Uterus (tissue), 4 donors: ENCODE data around the gene IL17RD. TPM values are rescaled to one million over a fixed set of nuclear protein-coding genes. Genes with fewer than 3 reads are reported as not detected.

Source experiments
- DNase-seq, 2 donors: peaks; one replicate each; pipeline ENCODE4 v3.0.0-alpha.2; 2019 to 2020
- H3K27ac ChIP-seq, 2 donors: fragments of 200-600 bp; sonication (generic); 1 replicate in 1 of 2; 2 replicates in 1 of 2; pipeline ENCODE4 v1.5.1; 2016 to 2018
- H3K27me3 ChIP-seq, 2 donors: fragments of 200-600 bp; sonication (generic); one replicate each; pipeline ENCODE4 v1.5.1; 2018 to 2019; ENCODE audit warnings: control low read depth in 1 of 2
- H3K36me3 ChIP-seq, 2 donors: fragments of 200-600 bp; sonication (generic); one replicate each; pipeline ENCODE4 v1.5.1; 2019; ENCODE audit warnings: control low read depth in 1 of 2
- H3K4me1 ChIP-seq, 2 donors: fragments of 200-600 bp; sonication (generic); one replicate each; pipeline ENCODE4 v1.5.1; 2018 to 2019; ENCODE audit warnings: control low read depth in 1 of 2
- H3K4me3 ChIP-seq, 2 donors: fragments of 200-600 bp; sonication (generic); 1 replicate in 1 of 2; 2 replicates in 1 of 2; pipeline ENCODE4 v1.5.1; 2018 to 2019; ENCODE audit warnings: mild to moderate bottlenecking in 1 of 2
- H3K9me3 ChIP-seq, 2 donors: fragments of 200-600 bp; sonication (generic); one replicate each; pipeline ENCODE4 v1.5.1; 2019; ENCODE audit warnings: control low read depth in 1 of 2
- CTCF ChIP-seq, 4 experiments: fragments of 200-600 bp in 2 of 4; fragments of 450-650 bp in 2 of 4; sonication (generic) in 2 of 4; IDR thresholded peaks; one replicate each; pipeline ENCODE4 v1.5.1; 2016 to 2019; ENCODE audit warnings: antibody characterized with exemption in 4 of 4, mild to moderate bottlenecking in 2 of 4, moderate library complexity in 1 of 4
- POLR2A ChIP-seq, 2 donors: fragments of 450-650 bp; IDR thresholded peaks; one replicate each; pipeline ENCODE4 v1.6.1; 2016; ENCODE audit warnings: antibody characterized with exemption in 2 of 2, mild to moderate bottlenecking in 1 of 2, moderate library complexity in 1 of 2
- intact Hi-C: fragments of 100-400 bp; cut with DNase I; formaldehyde crosslinking; loops from one replicate; pipeline ENCODE4 v1.15.1; 2023; ENCODE audit warnings: low total_unique reads
- total RNA-seq, 4 donors: library from RNA; depleted of rRNA in 3 of 4; stranded (reverse); fragments of >200 nt in 3 of 4; gene quantifications; one replicate each; pipeline versions ENCODE4 v1.1.0 to v1.2.4, GENCODE V29; 2014 to 2023
- donor health status: DM: yes; HTN: yes; CAD: no.

The IL17RD gene
- total RNA-seq, 4 donors from 2014 or later: 19.0 to 95.9 (median 52.5) TPM

DNA sequence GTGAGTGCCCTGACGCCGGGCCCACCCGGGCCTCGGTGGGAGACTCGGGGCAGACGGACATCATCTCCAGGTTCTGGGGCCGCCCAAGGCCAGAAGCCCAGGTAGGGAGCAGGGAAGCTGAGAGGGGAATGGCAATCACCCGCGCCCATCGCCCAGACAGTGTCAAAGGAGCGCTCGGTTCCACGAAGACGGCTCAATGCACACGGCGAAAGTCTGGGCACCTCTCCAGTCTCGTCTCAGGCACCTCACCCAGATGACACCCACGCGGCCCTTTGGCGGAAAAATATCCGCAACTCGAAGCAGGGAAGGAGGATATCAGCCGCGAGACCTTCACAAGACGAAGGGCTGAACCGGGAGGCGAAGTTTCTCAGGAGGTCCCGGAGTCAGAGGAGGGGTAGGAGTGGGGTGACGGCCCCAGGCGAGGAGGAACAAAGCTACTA lies 916 bp downstream of the IL17RD start:
- Histone ChIP-seq H3K27me3 (no peaks in the 10 kb centered on the region), H3K9me3 (no peaks in the 10 kb centered on the region), H3K4me3 (peak overlapping the region; percentile 74 to 94), H3K4me1 (peaks cover 21 to 26% of the 10 kb centered on the region in 2 donors), H3K27ac (peak overlapping the region; percentile 86 to 87), H3K36me3 (no peaks in the 10 kb centered on the region)
- intact Hi-C loops: loop anchor here (10.0 kb wide), 2 partner anchors 59 to 61 kb away; partner anchors contain the start of gene APPL1
- TF ChIP-seq CTCF (IDR thresholded peaks at IDR 0.05): no peak
- no peak for TF ChIP-seq POLR2A (IDR thresholded peaks at IDR 0.05)
- DNase-seq: peak; percentile 55 to 57

GRCh38 chr3:57163751-57164150 lies 1.4 kb downstream of the IL17RD start:
- no peaks in the 10 kb centered on the region for H3K27me3 ChIP-seq
- H3K9me3 ChIP-seq: no peaks in the 10 kb centered on the region
- peak in 1 of 2 donors; percentile 44 for DNase-seq
- intact Hi-C loops: loop anchor here (10.0 kb wide), 2 partner anchors 59 to 61 kb away; partner anchors contain the start of gene APPL1
- H3K4me3 ChIP-seq: peak overlapping the region; percentile 74 to 94
- H3K4me1 ChIP-seq: peaks cover 21 to 28% of the 10 kb centered on the region in 2 donors
- H3K27ac ChIP-seq: peak overlapping the region; percentile 86 to 87
- TF ChIP-seq POLR2A (IDR thresholded peaks at IDR 0.05) (no peak), CTCF (IDR thresholded peaks at IDR 0.05) (no peak)
- no peaks in the 10 kb centered on the region for H3K36me3 ChIP-seq

DNA sequence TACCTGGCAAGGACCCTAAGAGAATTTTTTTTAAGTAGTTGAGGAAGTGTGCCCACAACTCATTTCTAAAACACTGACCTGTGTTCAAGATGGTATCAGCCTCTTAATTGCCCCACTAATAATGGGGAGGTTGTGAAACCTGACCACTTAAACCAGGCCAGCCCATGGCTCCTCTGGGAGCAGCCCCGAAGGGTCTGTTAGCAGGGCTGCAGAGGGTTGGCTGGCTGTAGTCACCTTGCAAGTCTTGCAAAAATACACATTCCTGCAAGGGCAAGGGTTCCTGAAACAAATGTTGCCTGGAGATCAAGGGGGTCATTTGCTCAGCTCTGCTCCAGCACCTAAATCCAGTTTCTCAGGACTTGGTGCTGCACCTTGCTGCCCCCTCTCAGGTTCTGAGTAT lies 3.2 kb downstream of the IL17RD start:
- intact Hi-C loops: loop anchor here (10.0 kb wide), 2 partner anchors 57 to 63 kb away; partner anchors contain the start of gene APPL1
- TF ChIP-seq POLR2A (IDR thresholded peaks at IDR 0.05) (no peak), CTCF (IDR thresholded peaks at IDR 0.05) (no peak)
- no peak for DNase-seq
- H3K9me3 ChIP-seq: no peaks in the 10 kb centered on the region
- H3K4me3 ChIP-seq: no peak overlapping the region
- peak overlapping the region; percentile 86 to 87 for H3K27ac ChIP-seq
- H3K4me1 ChIP-seq: peaks cover 30 to 38% of the 10 kb centered on the region in 2 donors
- no peaks in the 10 kb centered on the region for H3K27me3 ChIP-seq
- no peaks in the 10 kb centered on the region for H3K36me3 ChIP-seq

DNA sequence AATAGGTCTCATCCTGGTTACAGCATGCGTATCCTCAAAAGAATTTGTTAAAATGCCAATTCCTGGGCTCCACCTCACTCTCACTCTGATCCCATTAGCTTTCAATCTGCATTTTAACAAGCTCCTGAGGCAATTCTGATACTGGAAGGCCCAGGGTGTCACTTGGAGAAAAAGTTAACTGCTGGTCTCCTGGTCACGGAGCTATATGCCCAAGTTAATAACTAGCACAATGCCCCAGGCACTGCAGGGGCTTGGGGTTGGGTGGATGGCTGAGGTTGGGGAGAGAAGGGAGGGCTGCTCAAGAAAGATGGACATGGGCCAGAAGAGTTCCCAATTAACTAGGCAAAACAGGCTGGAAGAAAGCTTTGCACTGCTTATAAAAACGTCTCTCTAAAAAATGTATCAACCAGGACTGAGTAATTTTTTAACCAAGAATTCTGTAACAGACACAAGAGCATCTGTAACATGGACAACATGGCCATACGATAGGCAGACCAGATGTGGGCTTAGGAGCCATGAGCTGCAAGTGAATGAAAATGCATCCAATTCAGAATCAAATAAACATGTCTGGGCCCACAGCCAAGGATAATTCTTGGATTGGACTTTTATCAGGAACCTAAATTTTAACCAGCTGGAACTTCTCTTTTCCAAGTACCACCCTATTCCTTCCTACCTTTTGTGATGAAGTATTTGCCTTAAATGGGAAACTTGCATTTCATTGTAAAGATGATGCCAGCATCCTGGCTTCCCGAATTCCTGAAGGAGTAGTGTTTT lies 4.2 kb downstream of the IL17RD start:
- TF ChIP-seq CTCF (IDR thresholded peaks at IDR 0.05): no peak
- no peak for TF ChIP-seq POLR2A (IDR thresholded peaks at IDR 0.05)
- Histone ChIP-seq H3K4me3 (no peak overlapping the region), H3K4me1 (peaks cover 30 to 40% of the 10 kb centered on the region in 2 donors), H3K27me3 (no peaks in the 10 kb centered on the region), H3K9me3 (no peaks in the 10 kb centered on the region), H3K27ac (peak overlapping the region; percentile 86 to 87), H3K36me3 (no peaks in the 10 kb centered on the region)
- no peak for DNase-seq
- intact Hi-C loops: loop anchor here (10.0 kb wide), 2 partner anchors 56 to 64 kb away; partner anchors contain the start of gene APPL1
